ENCODE results near the gene PRMT7. TPM values are rescaled to one million over a fixed set of nuclear protein-coding genes. Genes with fewer than 3 reads are reported as not detected.

Gene PRMT7
- total and polyA plus RNA-seq, 9 donors = 27.8 to 43.4 (median 37.8) TPM

DNA sequence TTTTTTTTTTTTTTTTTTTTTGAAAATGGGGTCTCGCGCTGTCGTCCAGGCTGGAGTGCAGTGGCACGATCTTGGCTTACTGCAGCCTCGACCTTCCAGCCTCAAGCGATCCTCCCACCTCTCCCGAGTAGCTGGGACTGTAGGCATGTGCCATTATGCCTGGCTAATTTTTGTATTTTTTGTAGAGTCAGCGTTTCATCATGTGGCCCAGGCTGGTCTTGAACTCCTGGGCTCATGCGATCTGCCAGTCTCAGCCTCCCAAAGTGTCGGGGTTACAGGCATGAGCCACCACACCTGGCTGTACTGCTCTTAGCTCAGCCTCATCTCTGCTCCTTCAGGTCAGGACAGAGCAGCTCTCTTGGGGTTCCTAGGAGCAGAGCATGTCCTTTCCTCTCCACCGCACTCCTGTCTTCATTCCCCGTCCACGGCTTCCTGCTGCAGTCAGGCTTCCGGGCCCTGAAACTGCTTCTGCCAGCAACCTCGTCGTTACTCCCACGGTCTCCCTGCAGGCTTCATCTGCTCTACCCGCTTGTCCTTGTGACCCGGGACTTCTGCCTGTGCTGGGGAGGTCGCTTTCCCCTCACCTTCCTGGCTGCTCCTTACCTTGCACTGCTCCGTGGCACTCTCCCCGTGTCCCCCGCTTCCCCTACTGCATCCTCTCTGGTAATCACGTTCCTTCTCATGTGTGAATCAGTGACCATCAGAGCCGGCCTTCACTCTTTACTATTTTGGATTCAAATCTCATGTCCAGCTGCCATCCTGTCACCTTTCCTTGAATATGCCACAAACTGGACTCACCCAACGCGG, 38.0 kb downstream of the PRMT7 start:
- H3K36me3 ChIP-seq = peaks cover 5% of the 10 kb centered on the region

DNA sequence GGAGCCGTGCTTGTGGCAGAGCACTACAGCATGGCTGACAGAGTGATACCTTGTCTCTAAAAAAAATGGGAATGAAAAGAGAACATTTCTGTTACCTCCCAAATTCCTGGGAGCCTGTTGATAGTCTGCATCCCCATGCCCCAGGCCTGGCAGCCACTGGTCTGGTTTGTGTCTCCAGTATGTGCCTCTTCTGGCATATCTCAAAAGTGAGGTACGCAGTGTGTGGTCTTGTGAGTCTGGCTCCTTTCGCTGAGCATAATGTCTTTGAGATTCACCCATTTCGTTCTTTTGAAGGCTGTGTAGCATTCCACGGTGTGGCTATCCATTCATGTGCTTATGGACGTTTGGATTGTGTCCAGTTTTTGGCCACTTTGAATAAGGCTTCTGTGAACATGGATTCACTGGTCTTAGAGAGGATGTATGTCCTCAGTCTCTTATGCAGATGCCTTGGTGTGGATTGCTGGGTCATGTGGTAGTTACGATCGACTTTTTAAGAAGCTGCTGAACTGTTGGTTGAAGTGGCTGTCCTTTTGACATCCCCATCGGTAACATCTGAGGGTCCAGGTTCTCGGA, 39.1 kb downstream of the PRMT7 start:
- H3K4me3 ChIP-seq = no peak overlapping the region
- no peaks in the 10 kb centered on the region for H3K9me3 ChIP-seq
- no peak for TF ChIP-seq EP300 (IDR thresholded peaks at IDR 0.05)
- no peak for TF ChIP-seq POLR2A (IDR thresholded peaks at IDR 0.05)
- TF ChIP-seq, protein P1, sequence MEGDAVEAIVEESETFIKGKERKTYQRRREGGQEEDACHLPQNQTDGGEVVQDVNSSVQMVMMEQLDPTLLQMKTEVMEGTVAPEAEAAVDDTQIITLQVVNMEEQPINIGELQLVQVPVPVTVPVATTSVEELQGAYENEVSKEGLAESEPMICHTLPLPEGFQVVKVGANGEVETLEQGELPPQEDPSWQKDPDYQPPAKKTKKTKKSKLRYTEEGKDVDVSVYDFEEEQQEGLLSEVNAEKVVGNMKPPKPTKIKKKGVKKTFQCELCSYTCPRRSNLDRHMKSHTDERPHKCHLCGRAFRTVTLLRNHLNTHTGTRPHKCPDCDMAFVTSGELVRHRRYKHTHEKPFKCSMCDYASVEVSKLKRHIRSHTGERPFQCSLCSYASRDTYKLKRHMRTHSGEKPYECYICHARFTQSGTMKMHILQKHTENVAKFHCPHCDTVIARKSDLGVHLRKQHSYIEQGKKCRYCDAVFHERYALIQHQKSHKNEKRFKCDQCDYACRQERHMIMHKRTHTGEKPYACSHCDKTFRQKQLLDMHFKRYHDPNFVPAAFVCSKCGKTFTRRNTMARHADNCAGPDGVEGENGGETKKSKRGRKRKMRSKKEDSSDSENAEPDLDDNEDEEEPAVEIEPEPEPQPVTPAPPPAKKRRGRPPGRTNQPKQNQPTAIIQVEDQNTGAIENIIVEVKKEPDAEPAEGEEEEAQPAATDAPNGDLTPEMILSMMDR (IDR thresholded peaks at IDR 0.05) = no peak
- DNase-seq = no peak
- H3K36me3 ChIP-seq = peaks cover 5% of the 10 kb centered on the region
- H3K27me3 ChIP-seq = no peaks in the 10 kb centered on the region
- H3K4me1 ChIP-seq (ENCODE audit: insufficient read depth) = no peaks in the 10 kb centered on the region
- WGBS, 3 donors = 91 to 94% (median 94%) methylated on average over 10 of the region's 10 CpGs
- intact Hi-C loops (cut with DNase I) = no loop called here
- H3K27ac ChIP-seq = no peak overlapping the region

More for the DNA sequence above, 38.0 kb downstream of the PRMT7 start:
- TF ChIP-seq, protein P1 (IDR thresholded peaks at IDR 0.05) = no peak
- no peak for TF ChIP-seq EP300 (IDR thresholded peaks at IDR 0.05)
- TF ChIP-seq POLR2A (IDR thresholded peaks at IDR 0.05) = no peak
- Histone ChIP-seq H3K4me3 (no peak overlapping the region), H3K27me3 (no peaks in the 10 kb centered on the region), H3K9me3 (no peaks in the 10 kb centered on the region), H3K27ac (no peak overlapping the region), H3K4me1 (ENCODE audit: insufficient read depth) (peaks cover 2% of the 10 kb centered on the region)
- 81 to 88% (median 82%) methylated on average over 27 of the region's 27 CpGs for WGBS, 3 donors
- DNase-seq = no peak
- intact Hi-C loops (cut with DNase I) = no loop called here

DNA sequence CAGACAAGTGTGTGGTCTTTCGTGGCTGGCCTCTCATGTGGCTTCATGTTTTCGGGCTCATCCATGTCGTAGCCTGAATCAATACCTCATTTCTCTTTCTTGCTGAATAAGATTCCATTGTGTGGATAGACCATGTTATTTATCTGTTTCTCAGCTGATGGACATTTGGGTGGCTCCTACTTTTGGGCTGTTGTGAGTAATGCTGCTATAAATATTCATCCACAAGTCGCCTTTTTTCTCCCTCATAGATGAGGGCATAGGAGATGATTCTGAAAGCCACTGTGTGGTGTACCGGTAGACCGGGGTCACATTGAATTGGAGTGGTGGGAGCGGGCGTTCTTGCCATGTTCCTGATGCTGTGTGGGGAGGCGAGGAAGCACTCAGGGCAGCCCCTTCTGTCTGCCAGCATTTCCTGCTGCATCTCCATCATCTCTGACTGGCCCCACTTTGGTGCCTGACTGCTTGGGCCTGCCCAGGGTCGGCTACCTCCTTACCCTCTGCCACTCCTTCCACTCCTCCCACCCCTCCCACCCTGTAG, 40.1 kb downstream of the PRMT7 start:
- H3K27me3 ChIP-seq = no peaks in the 10 kb centered on the region
- peaks cover 5% of the 10 kb centered on the region for H3K36me3 ChIP-seq
- TF ChIP-seq, protein P1 (IDR thresholded peaks at IDR 0.05) = no peak
- TF ChIP-seq POLR2A (IDR thresholded peaks at IDR 0.05) = no peak
- no peak for TF ChIP-seq EP300 (IDR thresholded peaks at IDR 0.05)
- no peaks in the 10 kb centered on the region for H3K9me3 ChIP-seq
- 89 to 93% (median 90%) methylated on average over 10 of the region's 10 CpGs for WGBS, 3 donors
- H3K4me3 ChIP-seq = no peak overlapping the region
- H3K4me1 ChIP-seq (ENCODE audit: insufficient read depth) = no peaks in the 10 kb centered on the region
- DNase-seq = no peak
- H3K27ac ChIP-seq = no peak overlapping the region
- intact Hi-C loops (cut with DNase I) = no loop called here

DNA sequence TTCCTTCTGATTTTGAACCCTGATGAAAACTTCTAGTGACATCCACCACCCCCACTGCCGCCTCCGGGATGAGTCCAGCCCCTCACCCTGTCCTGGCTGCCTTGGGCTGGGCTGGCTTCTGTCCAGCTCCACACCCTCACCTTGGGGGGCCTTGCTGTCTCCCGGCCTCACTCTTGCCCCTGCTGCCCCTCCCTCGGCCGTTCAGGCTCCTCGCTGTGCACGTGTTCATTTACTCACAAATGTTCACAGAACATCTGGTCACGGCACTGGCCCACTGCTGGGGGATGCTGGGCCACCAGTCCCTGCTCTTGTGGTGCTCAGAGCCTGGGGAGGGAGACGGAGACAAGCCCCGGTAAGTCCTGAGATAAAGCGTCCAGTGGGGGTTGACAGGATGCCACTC, 40.6 kb downstream of the PRMT7 start:
- no peak overlapping the region for H3K27ac ChIP-seq
- 76 to 84% (median 81%) methylated on average over 11 of the region's 11 CpGs for WGBS, 3 donors
- peaks cover 5% of the 10 kb centered on the region for H3K36me3 ChIP-seq
- no peaks in the 10 kb centered on the region for H3K27me3 ChIP-seq
- TF ChIP-seq POLR2A (IDR thresholded peaks at IDR 0.05) (no peak), EP300 (IDR thresholded peaks at IDR 0.05) (no peak)
- TF ChIP-seq, protein P1 (IDR thresholded peaks at IDR 0.05) = no peak
- peak in 1 of 5 donors; percentile 18 for DNase-seq
- no peaks in the 10 kb centered on the region for H3K9me3 ChIP-seq
- no peak overlapping the region for H3K4me3 ChIP-seq
- intact Hi-C loops (cut with DNase I) = no loop called here
- H3K4me1 ChIP-seq (ENCODE audit: insufficient read depth) = no peaks in the 10 kb centered on the region

Data from ovary (tissue), 9 donors.